ENCODE data around the gene TOMM40. TPM values are rescaled to one million over a fixed set of nuclear protein-coding genes. Genes with fewer than 3 reads are reported as not detected.
A peak's percentile ranks its signal among the peaks of the same experiment; 100 is the strongest.

Gene TOMM40
- total and polyA plus RNA-seq, 9 of the 15 experiments (the other 6 are each of a cell fraction or from before 2014, with no cell fraction given) = 0.89 to 290 (median 160) TPM

GRCh38 chr19:44903602-44904425, 12.8 kb downstream of the TOMM40 start (continued):
- TF ChIP-seq FOXM1 (IDR thresholded peaks at IDR 0.05; ENCODE audit: low read depth) (no peak), FOXM1 (CRISPR knock-in tag; IDR thresholded peaks at IDR 0.05; ENCODE audit: low read depth) (no peak), CXXC5 (CRISPR knock-in tag; IDR thresholded peaks at IDR 0.05) (0 out of 2 replicates have a peak, but pooled peaks have one; percentile 53), PHF21A (IDR thresholded peaks at IDR 0.05; ENCODE audit: borderline replicate concordance, low read depth) (no peak), EZH2 (IDR thresholded peaks at IDR 0.05; ENCODE audit: borderline replicate concordance, low read depth, low read length) (no peak), PRDM10 (IDR thresholded peaks at IDR 0.05; ENCODE audit: partially characterized antibody) (no peak), RREB1 (CRISPR knock-in tag; IDR thresholded peaks at IDR 0.05) (no peak), CBFB (CRISPR knock-in tag; IDR thresholded peaks at IDR 0.05) (no peak), NR4A1 (CRISPR knock-in tag; IDR thresholded peaks at IDR 0.05) (0 out of 2 replicates have a peak, but pooled peaks have one; percentile 62), NR4A1 (tag; IDR thresholded peaks at IDR 0.05) (no peak), ATF1 (CRISPR knock-in tag; IDR thresholded peaks at IDR 0.05) (no peak), ATF1 (tag; IDR thresholded peaks at IDR 0.05) (peak; percentile 35; the same call in 1 of the 2 replicates), THRAP3 (IDR thresholded peaks at IDR 0.05; ENCODE audit: borderline replicate concordance) (peak; percentile 79; the same call in 1 of the 2 replicates), KLF6 (CRISPR knock-in tag; IDR thresholded peaks at IDR 0.05; ENCODE audit: borderline replicate concordance) (no peak), LEF1 (IDR thresholded peaks at IDR 0.05) (no peak), E2F4 (CRISPR knock-in tag; IDR thresholded peaks at IDR 0.05; ENCODE audit: low read depth) (no peak), ZNF197 (CRISPR knock-in tag; IDR thresholded peaks at IDR 0.05; ENCODE audit: low read depth) (no peak)

Measured in K562 (cell line).